ENCODE results near the gene GRM4. TPM values are rescaled to one million over a fixed set of nuclear protein-coding genes. Genes with fewer than 3 reads are reported as not detected.

GRM4 gene
- total and polyA plus RNA-seq, 10 of the 15 experiments (the other 5 are each of a cell fraction or from before 2014, with no cell fraction given), result 0.01 to 0.31 (median 0.05) TPM; not detected in 2

GRCh38 chr6:34131326-34132290 is 14.3 kb downstream of the GRM4 start:
- H2AFZ ChIP-seq (ENCODE audit: control insufficient read depth, low read depth, low read length), result no peak overlapping the region
- RAD21 ChIA-PET (ENCODE audit: unreplicated experiment), result no interaction called here
- no peaks in the 10 kb centered on the region for H3K36me3 ChIP-seq (ENCODE audit: control insufficient read depth in 2 of 2, insufficient read depth in 2 of 2, low read length in 1 of 2)
- WGBS (ENCODE audit: insufficient coverage, insufficient replicate concordance, low lambda C conversion rate, missing lambda C conversion rate), result under 1% methylated on average over 11 of the region's 11 CpGs
- no peak for FAIRE-seq
- H3K4me2 ChIP-seq (ENCODE audit: control insufficient read depth, insufficient read depth), result no peak overlapping the region
- no peak for ATAC-seq
- no peak overlapping the region for H3K4me3 ChIP-seq
- DNase-seq (ENCODE audit: low read depth, low spot score), result no peak
- CTCF ChIA-PET, result no interaction called here
- no peaks in the 10 kb centered on the region for H3K9me3 ChIP-seq (replicated peaks; ENCODE audit: control insufficient read depth, insufficient read depth, low read length)
- no peaks in the 10 kb centered on the region for H3K79me2 ChIP-seq (ENCODE audit: control insufficient read depth, insufficient read depth, low read length)
- no peak for TF ChIP-seq STAT1 (conservative IDR thresholded peaks at IDR 0.05)
- TF ChIP-seq PRDM15 (CRISPR knock-in tag; IDR thresholded peaks at IDR 0.05), result no peak
- no peak for TF ChIP-seq MEF2B (IDR thresholded peaks at IDR 0.05; ENCODE audit: partially characterized antibody, poor library complexity, severe bottlenecking)
- TF ChIP-seq NKRF (conservative IDR thresholded peaks at IDR 0.05), result no peak
- TF ChIP-seq CHD1 (IDR thresholded peaks at IDR 0.05; ENCODE audit: low read depth, low read length), result no peak
- TF ChIP-seq YY1 (IDR thresholded peaks at IDR 0.05; ENCODE audit: low read depth, low read length), result no peak
- no peak for TF ChIP-seq NFXL1 (IDR thresholded peaks at IDR 0.05; ENCODE audit: borderline replicate concordance)
- SMC1A ChIA-PET (ENCODE audit: uncharacterized antibody, unreplicated experiment), result no interaction called here
- intact Hi-C loops (cut with micrococcal nuclease; ENCODE audit: unreplicated experiment), result no loop called here
- in situ Hi-C loops (cut with MboI), result no loop called here
- no peak overlapping the region for H3K9ac ChIP-seq (ENCODE audit: control insufficient read depth, insufficient read depth, low read length)
- no peak overlapping the region for H3K27ac ChIP-seq (ENCODE audit: control insufficient read depth, insufficient read depth)
- H4K20me1 ChIP-seq (ENCODE audit: control insufficient read depth, insufficient read depth), result no peaks in the 10 kb centered on the region
- no peaks in the 10 kb centered on the region for H3K4me1 ChIP-seq (ENCODE audit: control insufficient read depth, insufficient read depth, low read length)
- BruUV-seq (replicated peaks), result no TSS peak
- no peaks in the 10 kb centered on the region; a peak in 1 of 4 replicates for H3K27me3 ChIP-seq (replicated peaks in 1 of 2; ENCODE audit: control insufficient read depth in 2 of 2, insufficient read depth in 2 of 2, low read length in 1 of 2)
- POLR2A ChIA-PET, result no interaction called here

Measured in GM12878 (cell line).